ENCODE data around the gene ACTN4.

The ACTN4 gene

DNA sequence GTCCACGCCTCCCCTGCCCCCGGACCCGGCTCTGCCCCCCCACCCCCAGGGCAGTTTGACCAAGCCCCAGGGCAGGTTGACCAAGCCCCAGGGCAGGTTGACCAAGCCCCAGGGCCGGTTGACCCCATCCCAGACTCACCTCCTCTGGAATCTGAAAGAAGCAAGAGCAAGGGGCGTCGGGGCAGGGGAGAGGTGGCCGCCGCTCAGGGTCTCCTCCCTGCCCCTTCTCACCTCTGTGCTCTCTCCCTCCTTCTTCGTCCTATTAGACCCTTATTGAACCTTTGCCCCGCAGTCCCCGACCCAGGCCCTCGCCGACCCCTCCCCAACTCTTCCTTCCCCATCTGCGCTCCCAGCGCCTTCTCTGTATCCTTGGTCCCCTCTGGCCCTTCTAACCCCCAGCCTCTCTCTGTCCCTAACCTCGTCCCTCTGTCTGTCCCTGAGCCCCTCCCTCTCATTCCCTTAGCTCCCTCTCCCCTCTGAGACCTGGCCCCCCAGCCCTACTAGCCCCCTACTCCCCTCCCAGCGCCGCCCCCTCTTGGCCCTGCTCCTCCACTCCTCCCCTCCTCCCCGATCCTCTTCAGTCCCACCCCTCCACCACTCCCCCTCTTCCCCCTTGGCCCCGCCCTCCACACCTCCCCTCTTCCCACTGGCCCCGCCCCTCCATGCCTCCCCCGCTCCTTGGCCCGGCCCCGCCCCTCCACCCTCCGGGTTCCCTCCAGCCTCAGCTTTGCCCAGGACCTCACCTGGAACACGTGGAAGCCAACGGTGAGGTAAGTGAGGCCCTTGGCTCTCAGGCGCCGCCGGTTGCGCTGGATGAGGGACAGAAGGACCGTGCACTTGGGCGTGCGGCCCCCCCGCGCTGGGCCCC, 89.2 kb downstream of the ACTN4 start:
- Histone ChIP-seq H4K20me1 (ENCODE audit: insufficient read depth, low read length) (no peaks in the 10 kb centered on the region), H3K4me3 (ENCODE audit: low read length) (peak overlapping the region; percentile 64; the same call in 1 of the 2 replicates), H3K27ac (ENCODE audit: low read length) (no peak overlapping the region), H3K4me2 (ENCODE audit: low read length) (peak overlapping the region; percentile 66), H3K27me3 (ENCODE audit: low read depth, low read length) (no peaks in the 10 kb centered on the region), H3K4me1 (ENCODE audit: low read length) (peaks cover 19% of the 10 kb centered on the region), H3K9me3 (ENCODE audit: insufficient read depth, low read length) (no peaks in the 10 kb centered on the region), H3K9ac (ENCODE audit: low read length) (no peak overlapping the region), H3K79me2 (ENCODE audit: low read length) (no peaks in the 10 kb centered on the region), H3K36me3 (replicated peaks; ENCODE audit: low read depth, low read length) (peaks cover 6% of the 10 kb centered on the region), H2AFZ (ENCODE audit: low read depth, low read length) (no peak overlapping the region)
- no peak for TF ChIP-seq EZH2phosphoT487 (IDR thresholded peaks at IDR 0.05; ENCODE audit: low read depth)
- TF ChIP-seq, protein P1, sequence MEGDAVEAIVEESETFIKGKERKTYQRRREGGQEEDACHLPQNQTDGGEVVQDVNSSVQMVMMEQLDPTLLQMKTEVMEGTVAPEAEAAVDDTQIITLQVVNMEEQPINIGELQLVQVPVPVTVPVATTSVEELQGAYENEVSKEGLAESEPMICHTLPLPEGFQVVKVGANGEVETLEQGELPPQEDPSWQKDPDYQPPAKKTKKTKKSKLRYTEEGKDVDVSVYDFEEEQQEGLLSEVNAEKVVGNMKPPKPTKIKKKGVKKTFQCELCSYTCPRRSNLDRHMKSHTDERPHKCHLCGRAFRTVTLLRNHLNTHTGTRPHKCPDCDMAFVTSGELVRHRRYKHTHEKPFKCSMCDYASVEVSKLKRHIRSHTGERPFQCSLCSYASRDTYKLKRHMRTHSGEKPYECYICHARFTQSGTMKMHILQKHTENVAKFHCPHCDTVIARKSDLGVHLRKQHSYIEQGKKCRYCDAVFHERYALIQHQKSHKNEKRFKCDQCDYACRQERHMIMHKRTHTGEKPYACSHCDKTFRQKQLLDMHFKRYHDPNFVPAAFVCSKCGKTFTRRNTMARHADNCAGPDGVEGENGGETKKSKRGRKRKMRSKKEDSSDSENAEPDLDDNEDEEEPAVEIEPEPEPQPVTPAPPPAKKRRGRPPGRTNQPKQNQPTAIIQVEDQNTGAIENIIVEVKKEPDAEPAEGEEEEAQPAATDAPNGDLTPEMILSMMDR (IDR thresholded peaks at IDR 0.05; ENCODE audit: low read depth, low read length), result no peak

DNA sequence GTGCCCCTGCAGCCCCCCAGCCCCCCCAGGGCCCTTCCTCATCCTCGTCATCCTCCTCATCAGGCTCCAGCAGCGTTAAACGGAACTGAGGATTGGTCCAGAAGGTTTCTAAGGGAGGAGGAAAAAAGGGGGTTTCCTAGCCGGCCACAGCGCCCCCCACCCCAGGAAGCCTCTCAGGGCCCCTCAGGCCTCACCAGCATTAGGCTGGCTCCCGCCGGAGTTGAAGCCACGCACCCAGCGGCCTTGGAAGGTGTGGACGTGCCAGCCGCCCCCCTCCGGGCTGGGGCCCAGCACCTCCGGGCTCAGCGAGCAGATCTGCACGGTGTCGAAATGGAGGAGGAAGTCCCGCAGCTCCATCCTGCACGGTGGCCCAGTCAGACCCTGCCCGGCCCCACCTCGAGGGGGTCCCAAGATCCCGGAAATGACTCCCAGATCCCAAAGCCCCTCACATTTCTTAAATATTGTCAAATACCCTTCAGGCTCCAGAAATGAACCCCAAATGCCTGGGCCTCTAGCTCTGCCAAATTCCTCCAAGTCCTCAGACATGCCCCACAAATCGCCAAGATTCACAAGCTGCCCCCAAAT, 89.9 kb downstream of the ACTN4 start:
- Histone ChIP-seq H3K9ac (ENCODE audit: low read length) (no peak overlapping the region), H3K27ac (ENCODE audit: low read length) (no peak overlapping the region), H3K4me2 (ENCODE audit: low read length) (no peak overlapping the region), H4K20me1 (ENCODE audit: insufficient read depth, low read length) (no peaks in the 10 kb centered on the region), H3K4me3 (ENCODE audit: low read length) (no peak overlapping the region), H3K36me3 (replicated peaks; ENCODE audit: low read depth, low read length) (peaks cover 3% of the 10 kb centered on the region), H3K9me3 (ENCODE audit: insufficient read depth, low read length) (no peaks in the 10 kb centered on the region), H3K27me3 (ENCODE audit: low read depth, low read length) (no peaks in the 10 kb centered on the region), H3K4me1 (ENCODE audit: low read length) (peaks cover 19% of the 10 kb centered on the region), H2AFZ (ENCODE audit: low read depth, low read length) (no peak overlapping the region), H3K79me2 (ENCODE audit: low read length) (no peaks in the 10 kb centered on the region)
- TF ChIP-seq EZH2phosphoT487 (IDR thresholded peaks at IDR 0.05; ENCODE audit: low read depth), result no peak
- TF ChIP-seq, protein P1 (IDR thresholded peaks at IDR 0.05; ENCODE audit: low read depth, low read length), result no peak

- no peak for TF ChIP-seq EZH2phosphoT487 (IDR thresholded peaks at IDR 0.05; ENCODE audit: low read depth)
- TF ChIP-seq, protein P1 (IDR thresholded peaks at IDR 0.05; ENCODE audit: low read depth, low read length), result no peak
- Histone ChIP-seq H3K79me2 (ENCODE audit: low read length) (no peaks in the 10 kb centered on the region), H3K4me1 (ENCODE audit: low read length) (peaks cover 19% of the 10 kb centered on the region), H3K27ac (ENCODE audit: low read length) (no peak overlapping the region), H3K36me3 (replicated peaks; ENCODE audit: low read depth, low read length) (no peaks in the 10 kb centered on the region), H3K9me3 (ENCODE audit: insufficient read depth, low read length) (no peaks in the 10 kb centered on the region), H3K4me2 (ENCODE audit: low read length) (no peak overlapping the region), H3K4me3 (ENCODE audit: low read length) (no peak overlapping the region), H3K9ac (ENCODE audit: low read length) (no peak overlapping the region), H3K27me3 (ENCODE audit: low read depth, low read length) (no peaks in the 10 kb centered on the region), H2AFZ (ENCODE audit: low read depth, low read length) (no peak overlapping the region), H4K20me1 (ENCODE audit: insufficient read depth, low read length) (no peaks in the 10 kb centered on the region)
Measured at GRCh38 chr19:38737921-38738737, 90.7 kb downstream of the ACTN4 start.

Data from OCI-LY3 (cell line).